Activated CD4-positive, alpha-beta T cell treated with anti-CD3 and anti-CD28 coated beads, Interleukin-2, Interleukin-6, amounts not matched to agents 100 ng/mL and 50 ng/mL, durations not matched to agents 16 hours and 8 hours (primary cell): ENCODE data around the gene CCDC63.

ENCODE experiments used
- DNase-seq: peaks from one replicate; pipeline ENCODE4 v3.0.0-alpha.2; 2020

CCDC63 gene

DNA sequence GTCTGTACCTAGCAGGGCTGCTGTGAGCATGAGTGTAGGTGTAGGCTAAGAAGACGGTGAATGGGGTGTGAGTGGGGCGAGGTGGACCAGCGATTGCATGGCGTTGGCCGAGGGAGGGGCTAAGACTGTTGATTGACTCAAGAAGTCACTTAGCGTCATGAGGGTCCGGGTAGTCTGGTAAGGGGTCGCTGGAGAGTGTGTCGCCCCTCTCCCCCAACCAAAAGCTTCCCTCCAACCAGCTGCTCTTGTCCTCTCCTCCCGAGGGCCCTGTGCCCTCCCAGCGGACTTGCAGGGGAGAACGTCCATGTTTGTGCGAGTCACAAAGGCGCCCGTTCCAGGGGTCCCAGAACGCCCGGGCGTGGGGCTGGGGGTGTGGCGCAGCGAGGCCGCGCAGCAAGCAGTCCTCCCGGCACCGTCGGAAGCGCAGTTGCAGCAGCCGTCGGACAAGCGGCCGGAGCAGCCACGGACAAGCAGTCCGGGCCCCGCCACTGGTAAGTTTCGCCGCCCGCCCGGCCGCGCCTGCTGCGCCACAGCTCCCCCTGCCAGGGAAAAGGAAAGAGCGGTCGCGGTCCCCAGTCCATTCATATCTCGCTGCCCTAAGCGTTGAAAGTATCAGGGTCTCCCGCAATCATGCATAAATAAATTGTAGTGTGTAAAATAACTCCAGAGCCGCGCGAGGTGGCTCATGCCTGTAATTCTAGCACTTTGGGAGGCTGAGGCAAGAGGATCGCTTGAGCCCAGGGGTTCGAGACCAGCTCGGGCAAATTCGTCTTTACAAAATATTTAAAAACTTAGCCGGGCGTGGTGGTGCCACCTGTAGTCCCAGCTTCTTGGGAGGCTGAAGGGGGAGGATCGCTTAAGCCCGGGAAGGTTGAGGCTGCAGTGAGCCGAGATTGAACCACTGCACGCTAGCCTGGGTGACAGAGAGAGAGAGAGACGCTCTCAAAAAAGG lies at the start of gene CCDC63:
TSS of gene CCDC63 (plus strand) at position 373 of the 952 bp plus-strand sequence. CDS start 5,968 bp downstream, outside the sequence.
- DNase-seq, result peak; percentile 23

DNA sequence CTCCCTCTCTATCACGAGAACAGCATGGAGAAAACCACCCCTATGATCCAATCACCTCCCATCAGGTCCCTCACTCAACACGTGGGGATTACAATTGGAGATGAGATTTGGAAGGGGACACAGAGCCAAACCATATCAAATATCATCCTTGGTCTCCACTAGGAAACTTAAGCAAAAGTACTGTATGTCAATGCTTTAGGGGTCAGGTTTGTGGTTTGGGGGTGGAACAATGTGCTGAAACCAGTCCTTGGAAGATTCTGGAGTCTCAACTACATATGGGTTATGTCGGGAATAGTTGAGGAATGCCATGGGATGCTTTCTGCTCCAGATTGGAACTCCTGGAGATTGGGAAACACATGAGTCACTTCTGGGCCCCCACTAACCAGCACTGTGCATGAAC lies 48.3 kb upstream of the CCDC63 start:
- DNase-seq, result no peak

DNA sequence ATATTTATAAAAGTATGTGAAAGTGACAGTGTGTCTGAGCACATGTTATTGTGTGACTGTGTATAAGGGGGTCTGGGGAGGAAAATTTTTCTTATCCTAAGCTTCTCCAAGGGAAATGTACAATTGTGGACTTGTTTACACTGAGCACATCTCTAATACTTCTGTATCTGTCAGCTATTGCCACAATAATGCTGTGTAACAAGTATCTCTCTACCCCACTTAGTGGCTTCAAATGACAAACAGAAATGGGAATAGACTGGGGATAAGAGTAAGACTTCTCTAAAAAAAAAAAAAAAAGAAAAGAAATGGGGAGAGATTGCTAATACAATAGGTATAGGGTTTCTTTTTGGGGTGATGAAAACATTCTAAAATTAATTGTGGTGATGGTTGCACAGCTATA lies 44.3 kb upstream of the CCDC63 start:
- no peak for DNase-seq

DNA sequence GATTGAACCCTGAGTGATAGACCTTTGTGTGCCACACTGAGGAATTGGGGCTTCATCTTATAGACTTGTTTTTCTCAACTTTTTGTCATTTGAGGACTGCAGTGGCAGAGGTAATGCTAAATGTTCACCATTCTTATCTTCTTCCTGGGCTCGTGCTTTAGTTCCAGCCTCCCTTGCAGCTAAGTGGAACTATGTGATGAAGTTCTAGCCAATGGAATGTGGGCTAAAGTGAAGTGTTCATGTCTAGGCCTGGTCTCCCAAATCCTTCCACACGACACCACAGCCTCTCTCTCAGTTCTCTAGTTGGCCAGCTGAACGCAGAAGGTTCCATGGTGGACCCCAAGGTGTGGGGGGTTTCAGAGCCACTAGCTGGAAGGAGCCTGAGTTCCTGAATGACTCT lies 42.4 kb upstream of the CCDC63 start:
- no peak for DNase-seq

DNA sequence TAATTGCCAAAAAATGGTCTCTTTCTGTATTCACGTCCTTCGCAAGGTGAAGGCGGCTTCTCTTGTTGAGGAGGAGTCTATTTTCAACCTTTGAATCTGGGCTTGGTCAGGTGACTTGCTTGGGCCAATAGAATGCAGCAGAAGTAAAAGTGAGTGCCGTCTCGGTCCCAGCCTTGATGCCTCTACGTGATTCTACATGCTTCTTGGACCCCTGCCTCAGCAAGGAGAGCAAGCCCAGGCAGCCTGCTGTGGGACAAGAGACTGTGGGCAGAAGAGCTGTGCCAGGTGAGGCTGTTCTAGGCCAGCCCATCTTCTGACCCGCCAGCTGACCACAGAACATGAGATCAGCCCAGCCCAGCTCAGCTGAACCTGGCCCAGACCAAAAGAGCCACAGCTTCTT lies 39.1 kb upstream of the CCDC63 start:
- no peak for DNase-seq

DNA sequence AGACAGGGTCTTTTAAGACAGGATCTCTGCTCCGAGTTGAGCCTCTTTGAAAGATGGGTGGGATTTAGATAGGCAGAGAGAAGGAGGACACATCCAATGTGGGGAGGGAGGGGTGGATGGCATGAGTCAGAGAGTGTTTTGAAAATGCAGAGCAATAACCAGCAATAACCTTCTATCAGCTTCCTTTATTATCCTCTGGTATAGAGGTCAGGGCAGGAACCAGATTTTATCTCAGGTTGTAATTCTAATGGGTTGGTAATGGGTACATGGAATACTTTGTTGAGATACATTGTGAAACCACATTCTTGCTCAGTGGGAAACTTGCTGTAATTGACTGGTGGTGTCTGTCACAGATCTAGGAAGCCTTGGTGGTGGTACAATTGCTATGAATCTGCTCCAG lies 37.6 kb upstream of the CCDC63 start:
- DNase-seq, result no peak

DNA sequence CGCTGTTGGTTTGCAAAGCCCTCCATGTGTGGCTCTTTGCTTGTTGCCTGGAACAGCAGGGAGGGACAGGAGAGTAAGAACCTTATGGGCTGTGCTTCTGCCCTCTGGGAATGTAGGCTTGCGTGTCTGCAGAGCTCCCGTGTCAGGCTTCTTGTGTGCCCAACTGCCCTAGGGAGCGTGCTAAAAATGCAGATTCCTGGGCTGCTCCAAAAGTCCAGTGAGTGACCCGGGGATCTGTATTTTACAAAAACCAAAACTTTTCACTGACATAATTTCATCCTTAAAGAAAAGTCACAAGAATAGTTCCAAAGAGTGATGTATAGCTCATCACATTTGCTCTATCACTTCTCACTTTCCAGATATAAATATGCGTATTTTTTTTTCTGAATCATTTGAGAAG lies 34.8 kb upstream of the CCDC63 start:
- DNase-seq, result no peak

DNA sequence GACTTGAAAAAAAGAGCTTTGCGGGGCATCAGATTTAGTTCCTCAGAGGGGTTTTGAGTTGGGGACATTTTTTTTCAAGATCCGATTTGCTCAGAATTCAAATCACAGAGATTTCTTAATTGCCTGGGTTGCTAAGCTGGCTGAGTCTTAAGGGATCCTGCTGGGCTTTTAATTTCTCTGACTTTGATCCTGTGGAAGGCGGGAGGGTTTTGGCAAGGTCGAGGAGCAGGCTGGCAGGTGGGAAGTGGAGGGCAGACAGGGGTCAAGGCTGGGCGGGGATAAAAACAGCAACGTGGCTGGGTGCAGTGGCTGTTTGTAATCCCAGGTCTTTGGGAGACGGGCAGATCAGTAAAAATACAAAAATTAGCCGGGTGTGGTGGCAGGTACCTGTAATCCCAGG lies 33.5 kb upstream of the CCDC63 start:
- no peak for DNase-seq

DNA sequence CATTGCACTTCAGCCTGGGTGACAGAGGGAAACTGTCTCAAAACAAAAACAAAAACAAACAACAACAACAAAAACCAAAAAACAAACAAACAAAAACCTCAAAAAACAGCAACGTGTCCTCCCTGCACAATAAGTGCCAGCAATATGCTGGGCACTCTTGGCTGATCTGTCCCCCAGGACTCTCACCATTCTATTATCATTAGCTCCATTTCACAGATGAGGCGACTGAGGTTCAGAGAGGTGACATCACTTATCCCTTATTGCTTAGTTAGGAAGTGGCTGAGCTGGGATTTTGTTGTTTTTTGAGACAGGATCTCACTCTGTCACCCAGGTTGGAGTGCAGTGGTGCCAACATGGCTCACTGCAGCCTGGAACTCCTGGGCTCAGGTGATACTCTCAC lies 33.0 kb upstream of the CCDC63 start:
- no peak for DNase-seq

DNA sequence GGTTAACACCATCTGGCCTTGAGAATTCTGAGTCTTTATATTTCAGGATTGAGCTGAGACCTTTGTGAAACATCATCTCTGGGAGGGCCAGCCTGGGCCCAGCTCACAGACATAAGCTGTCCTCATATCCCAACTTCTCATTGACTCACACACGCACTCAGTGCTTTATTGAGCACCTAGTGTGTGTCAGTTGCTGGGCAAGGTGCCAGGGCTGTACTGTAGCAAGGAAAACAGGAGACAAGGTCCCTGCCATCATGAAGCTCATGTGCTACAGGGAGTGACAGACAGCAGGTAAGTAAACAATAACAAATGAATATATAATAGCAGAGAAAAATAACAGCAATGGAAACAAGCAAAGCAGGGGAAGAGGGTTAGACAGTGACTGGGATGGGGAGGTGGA lies 30.5 kb upstream of the CCDC63 start:
- DNase-seq, result no peak

DNA sequence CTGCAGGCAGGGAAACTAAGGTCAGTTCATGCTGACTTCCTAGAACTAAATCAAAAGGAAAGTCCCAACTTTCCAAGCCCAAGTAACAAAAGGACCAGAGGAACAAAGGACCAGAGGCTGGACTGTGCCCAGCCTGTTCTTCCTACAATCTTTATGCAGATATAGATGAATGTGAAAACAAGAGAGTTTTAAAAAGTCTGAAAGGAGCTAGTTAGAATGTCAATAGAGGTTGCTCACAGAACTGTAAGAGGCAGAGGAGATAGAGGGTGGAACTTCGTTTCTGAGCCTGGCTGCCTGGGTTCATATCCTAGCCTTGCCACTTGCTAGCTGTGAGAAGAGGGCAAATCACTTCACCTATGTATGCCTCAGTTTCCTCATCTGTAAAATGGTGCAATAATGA lies 30.0 kb upstream of the CCDC63 start:
- no peak for DNase-seq

DNA sequence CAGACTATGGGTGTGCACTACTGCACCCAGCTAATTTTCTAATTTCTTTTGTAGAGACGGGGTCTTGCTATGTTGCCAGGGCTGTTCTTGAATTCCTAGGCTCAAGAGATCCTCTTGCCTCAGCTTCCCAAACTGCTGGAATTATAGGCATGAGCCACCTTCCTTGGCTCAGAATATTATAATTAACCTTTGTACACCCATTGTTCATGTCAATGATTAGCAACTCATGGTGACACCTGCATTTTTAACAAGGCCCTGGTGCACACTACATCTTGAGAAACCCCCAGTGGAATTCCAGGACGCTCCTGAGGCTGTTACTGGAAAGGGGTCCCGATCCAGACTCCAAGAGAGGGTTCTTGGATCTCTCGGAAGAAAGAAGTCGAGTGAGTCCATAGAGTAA lies 28.3 kb upstream of the CCDC63 start:
- DNase-seq, result no peak

DNA sequence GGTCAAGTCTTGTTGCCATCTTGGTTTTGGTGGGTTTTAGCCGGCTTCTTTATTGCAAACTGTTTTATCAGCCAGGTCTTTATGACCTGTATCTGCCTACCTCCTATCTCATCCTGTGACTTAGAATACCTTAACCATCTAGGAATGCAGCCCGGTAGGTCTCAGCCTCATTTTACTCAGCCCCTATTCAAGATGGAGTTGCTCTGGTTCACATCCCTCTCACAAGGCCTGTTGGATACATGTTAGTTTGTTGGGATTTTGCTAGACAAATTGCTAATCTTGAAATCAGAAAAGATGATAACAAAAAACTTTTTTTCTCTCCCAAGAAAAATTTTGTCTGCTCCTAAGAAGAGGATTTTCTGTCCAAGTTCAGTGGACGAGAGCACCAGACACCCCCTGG lies 27.6 kb upstream of the CCDC63 start:
- DNase-seq, result no peak

DNA sequence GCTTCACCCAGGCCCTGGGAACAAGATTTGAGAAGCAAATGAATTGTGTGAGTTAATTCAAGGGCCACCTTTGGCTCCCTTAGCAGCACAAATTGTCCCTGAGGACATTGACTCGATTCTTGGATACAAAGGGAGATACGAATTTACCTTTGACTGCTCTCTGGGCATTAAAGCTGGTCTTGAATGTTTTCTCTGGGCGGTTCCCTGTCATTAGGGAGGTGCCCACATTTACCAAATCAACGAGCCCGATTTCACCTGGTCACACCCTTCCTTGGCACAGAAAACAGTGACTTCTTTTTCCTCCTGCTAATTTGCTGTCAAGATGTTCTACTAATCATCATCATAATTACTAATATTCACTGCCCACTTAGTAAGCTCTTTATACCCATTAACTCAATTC lies 27.1 kb upstream of the CCDC63 start:
- DNase-seq, result no peak

DNA sequence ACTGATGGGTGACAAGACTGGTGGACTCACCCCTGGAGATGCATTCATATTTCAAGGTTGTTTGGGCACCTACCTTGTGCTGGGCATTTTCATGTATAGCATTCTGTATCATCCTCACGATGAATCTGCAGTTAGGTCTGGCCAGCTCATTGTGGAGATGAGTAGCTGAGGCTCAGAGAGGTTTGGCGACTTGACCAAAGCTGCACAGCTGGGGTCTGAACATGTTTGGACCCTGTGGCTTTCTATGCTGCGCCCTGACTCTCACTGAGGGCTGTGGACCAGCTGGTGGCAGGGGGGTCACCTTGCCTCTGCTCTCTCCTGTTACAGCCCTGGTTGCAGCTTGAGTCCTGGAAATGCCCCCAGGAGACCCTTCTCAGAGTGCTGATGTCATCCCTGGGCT lies 24.9 kb upstream of the CCDC63 start:
- no peak for DNase-seq

DNA sequence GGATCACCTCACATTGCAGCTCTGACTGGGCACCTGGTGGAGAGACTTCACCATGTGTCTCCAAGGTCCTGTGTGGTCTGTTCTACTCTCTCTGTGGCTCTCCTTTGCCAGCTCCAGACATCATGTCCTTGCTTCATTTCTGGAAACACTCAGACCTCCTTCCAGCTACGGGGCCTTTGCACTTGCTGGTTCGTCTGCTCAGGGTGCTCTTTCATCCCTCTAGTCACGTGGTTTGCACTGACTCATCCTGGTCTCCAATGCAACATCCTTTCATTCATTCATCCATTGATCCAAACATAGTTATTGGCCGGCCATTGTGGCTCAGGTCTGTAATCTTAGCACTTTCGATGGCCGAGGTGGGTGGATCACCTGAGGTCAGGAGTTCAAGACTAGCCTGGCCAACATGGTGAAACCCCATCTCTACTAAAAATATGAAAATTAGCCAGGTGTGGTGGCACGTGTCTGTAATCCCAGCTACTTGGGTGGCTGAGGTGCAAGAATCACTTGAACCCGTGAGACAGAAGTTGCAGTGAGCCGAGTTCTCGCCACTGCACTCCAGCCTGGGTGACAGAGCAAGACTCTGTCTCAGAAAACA lies 23.9 kb upstream of the CCDC63 start:
- peak; percentile 15 for DNase-seq

DNA sequence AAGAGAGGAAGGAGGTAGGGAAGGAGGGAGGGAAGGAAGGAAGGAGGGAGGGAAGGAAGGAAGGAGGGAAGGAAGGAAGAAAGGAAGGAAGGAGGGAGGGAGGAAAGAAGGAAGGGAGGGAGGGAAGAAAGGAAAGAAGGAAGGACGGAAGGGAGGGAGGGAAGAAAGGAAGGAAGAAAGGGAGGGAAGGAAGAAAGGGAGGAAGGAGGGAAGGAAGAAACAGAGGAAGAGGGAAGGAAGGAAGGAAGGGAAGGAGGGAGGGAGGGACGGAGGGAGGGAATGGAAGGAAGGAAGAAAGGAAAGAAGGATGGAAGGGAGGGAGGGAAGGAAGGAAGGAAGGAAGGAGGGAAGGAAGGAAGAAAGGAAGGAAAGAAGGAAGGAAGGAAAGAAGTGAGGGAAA lies 22.4 kb upstream of the CCDC63 start:
- no peak for DNase-seq

DNA sequence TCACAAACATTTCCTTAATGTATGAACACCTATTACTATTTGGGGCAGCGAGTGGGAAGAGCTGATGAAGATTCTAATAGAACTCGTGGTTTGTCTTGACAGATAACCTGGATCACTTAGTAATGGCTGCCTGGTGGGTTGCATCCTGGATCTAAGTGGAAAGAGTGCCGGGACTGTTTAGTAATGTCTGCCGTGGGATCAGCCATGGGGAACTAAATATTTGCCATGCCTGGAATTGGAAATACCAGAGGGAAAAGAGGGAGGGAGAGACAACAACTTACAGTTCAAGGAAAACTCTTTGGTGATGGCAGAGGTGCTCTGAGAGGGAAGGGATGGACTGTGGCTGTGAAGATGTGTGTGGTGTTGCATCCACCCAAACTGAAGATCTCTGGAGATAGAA lies 21.3 kb upstream of the CCDC63 start:
- DNase-seq, result no peak

DNA sequence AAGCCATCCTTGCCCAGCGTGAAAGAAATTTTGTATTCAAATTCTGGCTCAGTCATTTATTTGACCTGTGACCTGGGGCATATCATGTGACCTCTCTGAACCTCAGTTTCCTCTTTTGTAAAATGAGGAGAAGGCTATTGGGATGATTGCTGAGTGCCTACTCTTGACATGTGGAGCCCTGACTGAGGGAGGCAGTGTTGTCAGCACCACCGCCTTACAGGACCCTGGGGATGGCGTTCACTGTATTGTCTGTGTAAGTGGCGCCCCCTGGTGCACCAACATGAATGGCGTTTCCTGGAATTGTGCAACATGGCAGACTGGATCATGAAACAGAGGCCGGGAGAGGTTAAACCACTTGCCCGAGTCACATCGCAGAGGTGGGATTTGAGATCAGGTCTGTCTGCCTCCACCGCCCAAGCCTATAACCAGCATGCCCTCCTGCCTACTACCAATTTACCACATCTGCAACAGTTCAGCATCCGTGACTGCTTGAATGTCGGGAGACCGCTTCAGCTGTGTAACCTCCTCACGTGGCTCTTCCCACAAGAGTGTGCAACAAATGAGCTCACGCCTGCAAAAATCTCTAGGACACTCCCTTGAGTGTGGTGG lies 20.1 kb upstream of the CCDC63 start:
- DNase-seq, result peak; percentile 91

DNA sequence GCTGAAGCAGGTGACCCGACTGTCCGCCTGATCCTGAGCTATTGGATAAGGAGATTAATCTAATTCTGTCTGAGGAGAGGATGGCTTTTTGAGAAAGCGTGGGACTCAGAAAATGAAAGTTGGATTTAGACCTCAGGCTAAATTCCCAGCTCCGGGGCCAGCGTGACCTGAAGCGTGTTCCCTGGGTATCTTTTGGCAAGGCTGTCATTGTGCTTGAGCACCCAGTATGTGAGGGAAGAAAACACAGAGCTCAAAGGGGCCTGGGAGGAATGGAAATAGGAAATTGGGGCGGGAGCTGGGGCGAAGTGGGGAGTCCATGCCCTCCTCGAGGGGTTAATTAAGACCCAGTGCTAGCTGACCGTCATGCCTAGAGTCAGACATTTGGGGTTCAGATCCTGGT lies 17.5 kb upstream of the CCDC63 start:
- DNase-seq, result no peak

DNA sequence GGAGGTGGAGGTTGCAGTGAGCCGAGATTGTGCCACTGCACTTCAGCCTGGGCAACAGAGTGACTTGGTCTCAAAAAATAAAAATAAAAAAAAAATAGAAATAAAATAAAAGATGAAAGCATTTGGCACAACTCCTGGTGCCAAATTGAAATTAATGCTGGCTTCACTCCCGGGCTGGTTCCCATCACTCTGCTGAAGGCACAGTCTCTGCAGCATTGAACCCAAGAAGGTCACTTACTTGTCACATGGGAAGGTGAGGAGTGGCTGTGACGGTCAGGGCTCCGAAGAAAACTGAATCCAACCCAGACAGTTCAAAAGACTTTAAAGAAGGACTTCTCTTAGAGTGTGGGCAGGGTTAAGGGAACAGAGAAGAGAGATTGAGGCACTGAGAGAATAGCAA lies 10.5 kb upstream of the CCDC63 start:
- DNase-seq, result no peak

DNA sequence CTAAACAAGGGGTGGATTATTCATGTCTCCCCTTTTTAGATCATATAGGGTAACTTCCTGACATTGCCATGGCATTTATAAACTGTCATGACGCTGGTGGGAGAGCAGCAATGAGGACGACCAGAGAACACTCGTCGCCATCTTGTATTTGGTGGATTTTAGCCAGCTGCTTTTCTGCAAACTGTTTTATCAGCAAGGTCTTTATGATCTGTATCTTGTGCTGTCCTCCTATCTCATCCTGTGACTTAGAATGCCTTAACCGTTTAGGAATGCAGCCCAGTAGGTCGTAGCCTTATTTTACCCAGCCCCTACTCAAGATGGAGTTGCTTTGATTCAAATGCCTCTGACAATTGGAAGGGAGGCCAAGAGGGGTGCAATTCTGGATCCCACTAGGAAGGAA lies 5.8 kb upstream of the CCDC63 start:
- DNase-seq, result no peak

DNA sequence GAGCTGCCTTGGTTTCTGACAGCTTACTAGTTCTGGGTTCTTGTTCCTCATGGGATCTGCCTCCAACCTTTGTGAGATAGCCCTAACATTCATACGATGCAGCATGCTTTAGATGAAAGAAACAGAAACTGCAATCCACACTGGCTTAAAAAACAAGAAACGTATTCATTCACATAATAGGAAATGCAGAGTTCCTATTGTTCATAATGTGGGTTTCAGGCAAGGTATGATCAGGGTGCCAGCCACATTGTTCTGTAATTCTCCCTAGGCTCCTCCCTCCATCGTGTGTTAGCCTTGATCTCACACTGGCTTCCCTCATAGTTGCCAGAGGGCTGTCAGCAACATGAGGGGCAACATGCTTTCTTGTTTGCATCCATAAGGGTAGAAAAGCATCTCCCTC lies 2.7 kb upstream of the CCDC63 start:
- no peak for DNase-seq
